Pancreas (tissue), 10 donors: ENCODE measurements around the gene MEIS3. TPM values are rescaled to one million over a fixed set of nuclear protein-coding genes. Genes with fewer than 3 reads are reported as not detected.
A peak's percentile ranks its signal among the peaks of the same experiment; 100 is the strongest.

Source experiments
- ATAC-seq, 4 donors: fragments of 200-7000 bp; cut with Tn5 transposase; one replicate each; pipeline versions ENCODE4 v1.8.0 to v1.9.1; 2020; ENCODE audit warnings: mild to moderate bottlenecking in 4 of 4, moderate library complexity in 4 of 4
- DNase-seq, 6 donors: peaks; one replicate each; pipeline ENCODE4 v3.0.0-alpha.2; 2020
- FAIRE-seq: peaks from 2 replicates; lab custom pipeline; 2012; peaks lifted over from hg19 to GRCh38; lab: Jason Lieb, UNC
- H3K27ac ChIP-seq, 4 donors: fragments of 200-600 bp; sonication (generic); 1 replicate in 3 of 4; 2 replicates in 1 of 4; pipeline versions ENCODE4 v1.5.0 to v1.8.0; 2020
- H3K27me3 ChIP-seq, 4 donors: fragments of 200-600 bp; one replicate each; pipeline ENCODE4 v1.8.0; 2021
- H3K36me3 ChIP-seq, 3 donors: fragments of 200-600 bp; sonication (generic) in 1 of 3; one replicate each; pipeline versions ENCODE4 v1.5.0 to v1.8.0; 2020 to 2021
- H3K4me1 ChIP-seq, 3 donors: fragments of 200-600 bp; one replicate each; pipeline ENCODE4 v1.8.0; 2021
- H3K4me3 ChIP-seq, 4 donors: fragments of 200-600 bp; sonication (generic) in 2 of 4; one replicate each; pipeline versions ENCODE4 v1.5.0 to v1.8.0; 2020 to 2021
- H3K9me3 ChIP-seq, 4 donors: fragments of 200-600 bp; one replicate each; pipeline ENCODE4 v1.8.0; 2021
- WGBS, 2 donors: extraction: QIAGEN DNeasy Blood & Tissue Kit; methylation state at CpG; one replicate each; pipeline ENCODE4 v1.1.7; 2013; 5-methylcytosine and 5-hydroxymethylcytosine counted together
- intact Hi-C, 3 donors: fragments of 100-400 bp; cut with DNase I; formaldehyde crosslinking; loops; one replicate each; pipeline versions ENCODE4 v1.11.1 to v1.14.2; 2022
- polyA plus RNA-seq, 2 donors: library from polyadenylated mRNA; stranded (reverse); fragments of 200-250 nt; gene quantifications; one replicate each; pipeline ENCODE4 v1.2.3, GENCODE V29; 2013
- total RNA-seq, 6 donors: library from RNA; stranded (reverse); fragmentation: NEBNext Ultra II Directional in 4 of 6; extraction: Animal tissue kit (Norgen Biotek cat#: 25700) in 4 of 6; gene quantifications; one replicate each; pipeline versions ENCODE4 v1.2.1 to v1.2.4, GENCODE V29; 2021 to 2023
- TF ChIP-seq, protein P1 (sequence below), 4 donors: fragments of 200-600 bp; sonication (generic) in 3 of 4; IDR thresholded peaks; one replicate each; pipeline versions ENCODE4 v1.5.0 to v1.8.0; 2021; ENCODE audit warnings: antibody characterized with exemption in 4 of 4
- donor health status: healthy with polysubstance abuse.
- donor health status: DM: no; HTN: no; CAD: no; lungs with moderate emphysema.
- donor health status: DM: no; HTN: no; CAD: no.
- donor health status: control.
- donor health status: control.
- donor health status: Bipolar disorder and iron deficiency.
- donor health status: DM: yes; HTN: yes; CAD: no.
- donor health status: DM: no; HTN: no; CAD: no.
- donor health status: DM: no; HTN: no; CAD: no.
- donor health status: DM: yes; HTN: yes; CAD: no.

The MEIS3 gene
- total and polyA plus RNA-seq, 8 donors, result 0.91 to 28.5 (median 3.0) TPM

DNA sequence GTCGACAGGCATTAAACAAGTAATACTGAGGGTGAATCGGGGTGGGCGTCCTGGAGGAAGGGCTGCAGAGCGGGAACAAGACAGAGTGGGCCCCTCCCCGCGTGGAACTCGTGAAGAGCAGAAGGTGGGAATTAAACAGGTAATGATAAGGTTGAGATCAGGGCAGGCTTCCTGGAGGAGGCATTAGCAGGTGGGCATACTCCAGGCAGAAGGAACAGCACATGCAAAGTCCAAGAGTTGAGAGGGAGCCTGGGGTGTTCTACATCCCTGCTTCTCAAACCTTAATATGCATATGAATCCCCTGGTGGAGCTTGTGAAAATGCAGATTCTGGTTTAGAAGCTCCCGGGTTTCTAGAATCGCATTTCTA lies 29.0 kb upstream of the MEIS3 start:
- Histone ChIP-seq H3K27me3 (no peaks in the 10 kb centered on the region), H3K4me1 (no peaks in the 10 kb centered on the region), H3K9me3 (no peaks in the 10 kb centered on the region), H3K27ac (no peak overlapping the region), H3K4me3 (no peak overlapping the region), H3K36me3 (no peaks in the 10 kb centered on the region)
- DNase-seq (no peak), FAIRE-seq (no peak), ATAC-seq (no peak)
- intact Hi-C loops, result loop anchor here in 1 of 3 donors (10.0 kb wide), 1 partner anchor 246 kb away; no protein-coding TSS in a partner anchor
- 61 to 65% methylated on average over 9 of the region's 9 CpGs for WGBS, 2 donors
- TF ChIP-seq, protein P1, sequence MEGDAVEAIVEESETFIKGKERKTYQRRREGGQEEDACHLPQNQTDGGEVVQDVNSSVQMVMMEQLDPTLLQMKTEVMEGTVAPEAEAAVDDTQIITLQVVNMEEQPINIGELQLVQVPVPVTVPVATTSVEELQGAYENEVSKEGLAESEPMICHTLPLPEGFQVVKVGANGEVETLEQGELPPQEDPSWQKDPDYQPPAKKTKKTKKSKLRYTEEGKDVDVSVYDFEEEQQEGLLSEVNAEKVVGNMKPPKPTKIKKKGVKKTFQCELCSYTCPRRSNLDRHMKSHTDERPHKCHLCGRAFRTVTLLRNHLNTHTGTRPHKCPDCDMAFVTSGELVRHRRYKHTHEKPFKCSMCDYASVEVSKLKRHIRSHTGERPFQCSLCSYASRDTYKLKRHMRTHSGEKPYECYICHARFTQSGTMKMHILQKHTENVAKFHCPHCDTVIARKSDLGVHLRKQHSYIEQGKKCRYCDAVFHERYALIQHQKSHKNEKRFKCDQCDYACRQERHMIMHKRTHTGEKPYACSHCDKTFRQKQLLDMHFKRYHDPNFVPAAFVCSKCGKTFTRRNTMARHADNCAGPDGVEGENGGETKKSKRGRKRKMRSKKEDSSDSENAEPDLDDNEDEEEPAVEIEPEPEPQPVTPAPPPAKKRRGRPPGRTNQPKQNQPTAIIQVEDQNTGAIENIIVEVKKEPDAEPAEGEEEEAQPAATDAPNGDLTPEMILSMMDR (IDR thresholded peaks at IDR 0.05), result no peak

DNA sequence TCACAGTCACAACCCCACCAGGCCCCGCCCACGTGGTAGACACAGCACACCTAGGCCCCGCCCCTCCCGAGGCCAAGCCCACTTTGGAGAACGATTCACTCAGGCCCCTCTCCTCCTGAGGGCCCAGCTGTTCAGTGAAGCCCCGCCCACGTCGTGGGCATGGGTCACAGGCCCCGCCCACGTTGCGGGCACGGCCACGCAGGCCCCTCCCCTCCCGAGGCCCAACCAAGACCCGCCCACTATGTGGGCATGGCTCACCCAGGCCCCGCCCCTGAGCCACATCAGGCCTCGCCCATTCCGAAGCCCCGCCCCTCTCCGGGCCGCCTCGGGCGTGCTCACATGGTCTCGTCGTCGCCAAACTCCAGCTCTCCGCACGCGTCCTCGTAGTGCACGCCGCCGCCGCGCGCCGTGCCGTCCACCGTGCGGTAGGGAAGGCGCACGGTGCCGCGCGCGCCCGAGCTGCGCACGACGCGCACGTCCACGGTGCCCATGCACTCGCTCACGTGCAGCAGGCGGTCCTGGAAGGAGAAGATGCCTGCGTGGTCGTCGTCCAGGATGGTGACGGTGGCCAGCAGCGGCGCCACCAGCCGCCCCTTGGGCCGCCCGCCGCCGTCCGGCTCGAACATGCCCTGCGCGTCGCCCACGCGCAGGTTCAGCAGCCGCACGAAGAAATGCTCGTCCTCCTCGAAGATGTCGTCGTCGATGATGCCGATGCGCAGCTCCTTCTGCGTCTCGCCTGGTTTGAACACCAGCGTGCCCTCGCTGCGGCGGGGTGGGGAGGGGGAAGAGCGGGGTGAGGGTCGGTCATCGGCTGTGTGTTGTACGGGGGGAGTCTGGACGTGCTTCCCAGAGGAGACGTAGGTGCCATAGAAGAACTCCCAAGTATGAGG lies 28.4 kb upstream of the MEIS3 start:
- Histone ChIP-seq H3K9me3 (no peaks in the 10 kb centered on the region), H3K27ac (no peak overlapping the region), H3K4me3 (no peak overlapping the region), H3K4me1 (no peaks in the 10 kb centered on the region), H3K36me3 (no peaks in the 10 kb centered on the region), H3K27me3 (no peaks in the 10 kb centered on the region)
- intact Hi-C loops, result loop anchor here in 1 of 3 donors (10.0 kb wide), 1 partner anchor 247 kb away; no protein-coding TSS in a partner anchor
- FAIRE-seq (no peak), ATAC-seq (peak in 3 of 4 donors; percentile 33 to 61 (median 52)), DNase-seq (peak in 3 of 6 donors; percentile 54 to 68 (median 66))
- TF ChIP-seq, protein P1 (IDR thresholded peaks at IDR 0.05), result no peak
- WGBS, 2 donors, result 39 to 41% methylated on average over 89 to 95 of the region's 95 CpGs

DNA sequence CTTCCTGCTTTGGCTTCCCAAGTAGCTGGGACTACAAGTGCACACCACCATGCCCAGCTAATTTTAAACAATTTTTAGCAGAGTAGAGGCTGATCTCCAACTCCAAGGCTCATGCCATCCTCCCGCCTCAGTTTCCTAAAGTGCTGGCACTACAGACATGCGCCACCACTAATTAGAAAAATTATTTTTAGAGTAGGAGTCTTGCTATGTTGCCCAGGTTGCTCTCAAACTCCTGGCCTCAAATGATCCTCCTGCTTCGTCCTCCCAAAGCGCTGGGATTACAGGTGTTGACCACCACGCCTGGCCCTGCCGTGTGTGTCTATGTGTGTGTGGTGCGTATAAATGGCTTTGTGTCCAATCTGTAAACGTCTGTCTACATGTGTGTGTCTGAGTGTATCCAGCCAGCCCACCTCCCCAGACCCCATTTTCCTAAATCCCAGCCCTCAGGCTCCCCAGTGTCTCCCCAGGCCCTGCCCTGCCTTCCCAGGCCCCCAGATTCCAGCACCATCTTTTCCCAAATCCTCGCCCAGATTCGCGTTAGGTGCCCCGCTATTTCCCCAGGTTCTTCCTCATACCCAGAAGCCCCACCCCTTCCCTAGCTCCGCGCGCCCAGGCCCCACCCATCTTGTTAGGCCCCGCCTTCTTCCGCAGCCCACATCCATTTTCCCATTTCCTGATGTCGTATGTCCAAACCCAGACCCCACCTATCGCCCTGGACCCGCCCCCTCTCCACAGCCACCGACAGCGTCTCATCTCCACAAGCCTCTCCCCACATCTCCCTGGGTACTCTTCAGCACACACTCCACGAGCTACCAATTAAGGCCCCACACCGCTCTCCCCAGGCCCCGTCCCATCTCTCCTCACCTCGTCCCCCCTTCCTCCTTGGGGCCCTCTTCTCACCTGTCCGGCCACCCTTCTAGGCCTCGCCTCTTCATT lies 27.5 kb upstream of the MEIS3 start:
- Histone ChIP-seq H3K27ac (no peak overlapping the region), H3K4me1 (no peaks in the 10 kb centered on the region), H3K27me3 (no peaks in the 10 kb centered on the region), H3K9me3 (no peaks in the 10 kb centered on the region), H3K36me3 (no peaks in the 10 kb centered on the region), H3K4me3 (no peak overlapping the region)
- intact Hi-C loops, result loop anchor here in 1 of 3 donors (10.0 kb wide), 1 partner anchor 248 kb away; no protein-coding TSS in a partner anchor
- DNase-seq (peak in 1 of 6 donors; percentile 35), FAIRE-seq (no peak), ATAC-seq (peak in 3 of 4 donors; percentile 45 to 64 (median 46))
- TF ChIP-seq, protein P1 (IDR thresholded peaks at IDR 0.05), result no peak
- WGBS, 2 donors, result 49 to 52% methylated on average over 28 of the region's 28 CpGs

DNA sequence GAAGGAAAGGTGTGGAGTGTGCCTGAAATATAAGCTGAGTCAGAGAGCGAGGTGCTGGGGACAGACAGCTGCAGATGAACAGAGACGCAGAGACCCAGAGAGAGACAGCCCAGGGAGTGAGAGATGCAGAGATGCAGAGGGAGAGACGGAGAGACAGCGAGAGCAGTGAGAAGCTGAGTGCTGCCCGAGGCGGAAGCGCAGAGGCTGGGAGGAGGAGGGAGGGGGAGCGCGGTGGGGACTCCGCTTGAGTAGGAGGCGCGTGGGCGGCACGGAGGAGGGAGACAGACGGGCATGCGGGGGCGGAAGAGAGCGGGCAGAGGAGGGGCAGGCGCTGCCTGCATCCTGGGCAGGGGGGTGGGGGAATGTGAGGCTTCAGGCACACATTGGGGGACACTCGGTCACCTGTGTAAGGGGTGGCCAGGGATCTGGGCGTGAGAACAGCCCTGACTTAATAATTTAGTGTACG lies 26.6 kb upstream of the MEIS3 start:
- DNase-seq, result peak; percentile 35 to 79 (median 50)
- H3K27me3 ChIP-seq, result no peaks in the 10 kb centered on the region
- WGBS, 2 donors, result 18 to 32% methylated on average over 22 of the region's 22 CpGs
- no peaks in the 10 kb centered on the region for H3K4me1 ChIP-seq
- no peaks in the 10 kb centered on the region for H3K9me3 ChIP-seq
- H3K4me3 ChIP-seq, result peak overlapping the region in 1 of 4 donors; percentile 10
- no peak overlapping the region for H3K27ac ChIP-seq
- H3K36me3 ChIP-seq, result no peaks in the 10 kb centered on the region
- intact Hi-C loops, result loop anchor here in 1 of 3 donors (10.0 kb wide), 1 partner anchor 249 kb away; no protein-coding TSS in a partner anchor
- FAIRE-seq, result no peak
- ATAC-seq, result peak; percentile 55 to 89 (median 79)
- TF ChIP-seq, protein P1 (IDR thresholded peaks at IDR 0.05), result no peak
